GM12878 (cell line): ENCODE results near the gene KLHL2.

Experiments
- EZH2 ChIP-seq: IDR thresholded peaks from 2 replicates; pipeline ENCODE4 v1.6.1; 2012; ENCODE audit warnings: low read depth, mild to moderate bottlenecking, control low read depth, inconsistent platforms, low read length, borderline replicate concordance; ENCODE audit not compliant: control insufficient read depth
- HCFC1 ChIP-seq: fragments of 150-350 bp; IDR thresholded peaks from 2 replicates; pipeline ENCODE4 v1.6.1; 2014; ENCODE audit warnings: low read length
- POLR2AphosphoS5 ChIP-seq: IDR thresholded peaks from 2 replicates; pipeline ENCODE4 v1.6.1; 2011; ENCODE audit warnings: mild to moderate bottlenecking, low read length, inconsistent platforms
- RFX5 ChIP-seq: IDR thresholded peaks from 2 replicates; pipeline ENCODE4 v1.6.1; 2011; ENCODE audit warnings: low read depth, low read length, improper control_type of control experiment
- SP1 ChIP-seq: IDR thresholded peaks from one replicate; pipeline ENCODE4 v1.6.1; 2011; ENCODE audit warnings: low read depth, low read length
- TCF12 ChIP-seq: IDR thresholded peaks from 2 replicates; pipeline ENCODE4 v1.6.1; 2011; ENCODE audit warnings: low read depth, mild to moderate bottlenecking, low read length
- TF ChIP-seq, protein P1 (sequence below), 3 experiments: IDR thresholded peaks in 2 of 3; conservative IDR thresholded peaks in 1 of 3; 2 replicates each; pipeline ENCODE4 v1.5.1; 2011; ENCODE audit warnings: low read depth in 3 of 3, low read length in 3 of 3, mild to moderate bottlenecking in 3 of 3, control low read depth in 2 of 3, moderate library complexity in 2 of 3, inconsistent platforms in 1 of 3, mixed read lengths in 1 of 3; ENCODE audit not compliant: control insufficient read depth in 2 of 3, insufficient read depth in 1 of 3; ENCODE audit errors: extremely low read depth in 1 of 3

- TF ChIP-seq, protein P1, sequence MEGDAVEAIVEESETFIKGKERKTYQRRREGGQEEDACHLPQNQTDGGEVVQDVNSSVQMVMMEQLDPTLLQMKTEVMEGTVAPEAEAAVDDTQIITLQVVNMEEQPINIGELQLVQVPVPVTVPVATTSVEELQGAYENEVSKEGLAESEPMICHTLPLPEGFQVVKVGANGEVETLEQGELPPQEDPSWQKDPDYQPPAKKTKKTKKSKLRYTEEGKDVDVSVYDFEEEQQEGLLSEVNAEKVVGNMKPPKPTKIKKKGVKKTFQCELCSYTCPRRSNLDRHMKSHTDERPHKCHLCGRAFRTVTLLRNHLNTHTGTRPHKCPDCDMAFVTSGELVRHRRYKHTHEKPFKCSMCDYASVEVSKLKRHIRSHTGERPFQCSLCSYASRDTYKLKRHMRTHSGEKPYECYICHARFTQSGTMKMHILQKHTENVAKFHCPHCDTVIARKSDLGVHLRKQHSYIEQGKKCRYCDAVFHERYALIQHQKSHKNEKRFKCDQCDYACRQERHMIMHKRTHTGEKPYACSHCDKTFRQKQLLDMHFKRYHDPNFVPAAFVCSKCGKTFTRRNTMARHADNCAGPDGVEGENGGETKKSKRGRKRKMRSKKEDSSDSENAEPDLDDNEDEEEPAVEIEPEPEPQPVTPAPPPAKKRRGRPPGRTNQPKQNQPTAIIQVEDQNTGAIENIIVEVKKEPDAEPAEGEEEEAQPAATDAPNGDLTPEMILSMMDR (IDR thresholded peaks at IDR 0.05 in 2 of 3, conservative IDR thresholded peaks at IDR 0.05 in 1 of 3; ENCODE audit: control insufficient read depth in 2 of 3, extremely low read depth in 1 of 3, insufficient read depth in 1 of 3, low read depth in 3 of 3, low read length in 3 of 3), result no peak
- TF ChIP-seq SP1 (no peak), EZH2 (no peak), RFX5 (no peak), POLR2AphosphoS5 (no peak), TCF12 (no peak), HCFC1 (no peak)
Measured at GRCh38 chr4:165288226-165288625, 80.9 kb downstream of the KLHL2 start.
